Measurements from ENCODE around the gene SEMA7A. TPM values are rescaled to one million over a fixed set of nuclear protein-coding genes. Genes with fewer than 3 reads are reported as not detected.

The SEMA7A gene
- total and polyA plus RNA-seq, 2 experiments from 2014 or later, result 2.4 to 9.5 TPM

DNA sequence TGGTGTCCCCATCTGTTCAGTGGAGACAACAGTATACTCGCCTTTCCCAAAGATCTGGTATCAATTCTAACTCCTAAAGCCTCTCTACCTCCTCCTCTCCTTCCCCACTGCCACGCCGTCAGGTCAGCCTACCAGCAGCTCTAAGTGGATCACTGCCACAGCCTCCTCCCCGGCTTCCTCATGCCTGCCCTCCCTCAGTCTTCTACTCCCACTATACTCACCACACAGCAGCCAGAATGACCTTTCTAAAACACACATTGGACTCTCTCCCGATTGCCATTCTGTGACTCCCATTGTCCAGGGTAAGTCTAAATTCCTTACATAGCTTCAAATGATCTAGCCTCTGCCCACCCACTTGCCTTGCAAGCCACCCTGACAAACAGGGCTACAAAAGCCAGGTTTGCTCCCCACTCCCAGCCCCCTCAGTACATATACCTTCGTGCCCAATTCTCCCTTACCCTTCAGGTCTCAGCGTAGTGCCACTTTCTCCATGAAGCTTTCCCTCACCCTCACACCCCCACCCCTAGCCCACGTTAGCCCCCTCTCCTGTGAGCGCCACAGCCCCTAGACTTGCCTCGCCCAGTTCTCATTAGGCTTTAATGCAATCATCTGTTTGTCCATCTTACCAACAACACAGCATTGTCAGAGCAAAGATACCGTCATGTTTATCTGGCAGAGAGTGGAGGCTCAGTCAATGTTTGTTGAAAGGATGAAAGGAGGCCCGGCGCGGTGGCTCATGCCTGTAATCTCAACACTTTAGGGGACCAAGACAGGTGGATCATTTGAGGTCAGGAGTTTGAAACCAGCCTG is 9.5 kb upstream of the SEMA7A start:
- peaks cover 23% of the 10 kb centered on the region for H3K4me1 ChIP-seq (ENCODE audit: insufficient read depth)
- H3K9me2 ChIP-seq (replicated peaks; ENCODE audit: insufficient read depth), result no peaks in the 10 kb centered on the region
- H3K27ac ChIP-seq, result peak overlapping the region; percentile 55
- no peak overlapping the region for H2AFZ ChIP-seq
- no peak for DNase-seq (ENCODE audit: low spot score)
- no peaks in the 10 kb centered on the region for H4K20me1 ChIP-seq (ENCODE audit: insufficient read depth, poor library complexity, severe bottlenecking)
- no peak overlapping the region for H3K4me3 ChIP-seq
- H3K36me3 ChIP-seq (replicated peaks; ENCODE audit: insufficient read depth, low read depth), result no peaks in the 10 kb centered on the region
- TF ChIP-seq EZH2 (IDR thresholded peaks at IDR 0.05; ENCODE audit: borderline replicate concordance) (no peak), EZH2phosphoT487 (IDR thresholded peaks at IDR 0.05; ENCODE audit: low read depth, severe bottlenecking, unreplicated experiment) (no peak)
- TF ChIP-seq, protein P1, sequence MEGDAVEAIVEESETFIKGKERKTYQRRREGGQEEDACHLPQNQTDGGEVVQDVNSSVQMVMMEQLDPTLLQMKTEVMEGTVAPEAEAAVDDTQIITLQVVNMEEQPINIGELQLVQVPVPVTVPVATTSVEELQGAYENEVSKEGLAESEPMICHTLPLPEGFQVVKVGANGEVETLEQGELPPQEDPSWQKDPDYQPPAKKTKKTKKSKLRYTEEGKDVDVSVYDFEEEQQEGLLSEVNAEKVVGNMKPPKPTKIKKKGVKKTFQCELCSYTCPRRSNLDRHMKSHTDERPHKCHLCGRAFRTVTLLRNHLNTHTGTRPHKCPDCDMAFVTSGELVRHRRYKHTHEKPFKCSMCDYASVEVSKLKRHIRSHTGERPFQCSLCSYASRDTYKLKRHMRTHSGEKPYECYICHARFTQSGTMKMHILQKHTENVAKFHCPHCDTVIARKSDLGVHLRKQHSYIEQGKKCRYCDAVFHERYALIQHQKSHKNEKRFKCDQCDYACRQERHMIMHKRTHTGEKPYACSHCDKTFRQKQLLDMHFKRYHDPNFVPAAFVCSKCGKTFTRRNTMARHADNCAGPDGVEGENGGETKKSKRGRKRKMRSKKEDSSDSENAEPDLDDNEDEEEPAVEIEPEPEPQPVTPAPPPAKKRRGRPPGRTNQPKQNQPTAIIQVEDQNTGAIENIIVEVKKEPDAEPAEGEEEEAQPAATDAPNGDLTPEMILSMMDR (IDR thresholded peaks at IDR 0.05; ENCODE audit: poor library complexity), result no peak
- H3K79me2 ChIP-seq, result no peaks in the 10 kb centered on the region
- H3K4me2 ChIP-seq, result no peak overlapping the region
- no peaks in the 10 kb centered on the region for H3K27me3 ChIP-seq
- H3K9me3 ChIP-seq (ENCODE audit: low read depth), result no peaks in the 10 kb centered on the region
- 57% methylated on average over 14 of the region's 14 CpGs for WGBS (ENCODE audit: low lambda C conversion rate, missing lambda C conversion rate)

DNA sequence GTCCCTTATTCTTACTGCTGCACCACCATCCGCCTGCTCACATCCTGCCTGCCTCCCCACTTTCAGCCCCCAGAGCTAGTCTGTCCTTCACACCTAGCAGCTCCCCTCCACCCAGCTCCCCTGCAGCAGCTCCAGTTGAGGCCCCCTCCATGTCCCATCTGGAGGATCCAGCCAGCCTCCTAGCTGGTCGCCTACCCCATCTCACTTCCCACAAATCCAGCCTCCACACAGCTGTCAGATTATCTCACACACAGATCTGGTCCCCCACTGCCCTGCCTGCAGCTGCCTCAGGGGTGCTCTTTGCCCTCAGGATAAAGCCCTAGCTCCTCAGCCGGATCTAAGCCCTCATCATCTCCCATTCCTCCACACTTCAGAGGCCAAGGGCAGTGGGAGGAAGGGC is 8.8 kb upstream of the SEMA7A start:
- 61% methylated on average over 3 of the region's 3 CpGs for WGBS (ENCODE audit: low lambda C conversion rate, missing lambda C conversion rate)
- H3K9me2 ChIP-seq (replicated peaks; ENCODE audit: insufficient read depth), result no peaks in the 10 kb centered on the region
- DNase-seq (ENCODE audit: low spot score), result no peak
- H3K9me3 ChIP-seq (ENCODE audit: low read depth), result no peaks in the 10 kb centered on the region
- peak overlapping the region; percentile 55 for H3K27ac ChIP-seq
- H3K27me3 ChIP-seq, result no peaks in the 10 kb centered on the region
- H4K20me1 ChIP-seq (ENCODE audit: insufficient read depth, poor library complexity, severe bottlenecking), result no peaks in the 10 kb centered on the region
- TF ChIP-seq EZH2 (IDR thresholded peaks at IDR 0.05; ENCODE audit: borderline replicate concordance), result no peak
- TF ChIP-seq, protein P1 (IDR thresholded peaks at IDR 0.05; ENCODE audit: poor library complexity), result no peak
- no peak for TF ChIP-seq EZH2phosphoT487 (IDR thresholded peaks at IDR 0.05; ENCODE audit: low read depth, severe bottlenecking, unreplicated experiment)
- no peak overlapping the region for H3K4me3 ChIP-seq
- H3K36me3 ChIP-seq (replicated peaks; ENCODE audit: insufficient read depth, low read depth), result no peaks in the 10 kb centered on the region
- no peak overlapping the region for H3K4me2 ChIP-seq
- H2AFZ ChIP-seq, result no peak overlapping the region
- H3K79me2 ChIP-seq, result no peaks in the 10 kb centered on the region
- H3K4me1 ChIP-seq (ENCODE audit: insufficient read depth), result peaks cover 23% of the 10 kb centered on the region

DNA sequence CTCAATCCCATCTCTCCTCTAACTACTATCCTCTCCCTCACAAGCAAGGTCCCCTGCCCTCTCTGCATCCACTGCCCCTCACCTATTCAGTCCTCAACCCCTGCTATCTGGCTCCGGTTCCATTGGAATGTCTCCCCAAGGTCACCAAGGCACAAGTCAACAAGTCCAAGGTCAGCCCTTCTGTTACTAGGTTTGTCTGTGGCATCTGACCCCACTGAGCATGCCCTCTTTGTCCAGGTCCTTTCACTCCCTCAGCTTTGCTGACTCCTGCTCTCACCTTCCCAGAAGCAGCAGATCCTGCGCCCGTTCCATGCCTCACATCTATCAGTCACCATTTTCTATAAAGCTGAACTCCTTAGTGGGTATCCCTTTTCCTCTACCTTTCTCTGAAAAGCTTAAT is 8.3 kb upstream of the SEMA7A start:
- peaks cover 23% of the 10 kb centered on the region for H3K4me1 ChIP-seq (ENCODE audit: insufficient read depth)

More for the DNA sequence above, 8.3 kb upstream of the SEMA7A start:
- Histone ChIP-seq H4K20me1 (ENCODE audit: insufficient read depth, poor library complexity, severe bottlenecking) (no peaks in the 10 kb centered on the region), H3K9me3 (ENCODE audit: low read depth) (no peaks in the 10 kb centered on the region), H3K79me2 (no peaks in the 10 kb centered on the region), H2AFZ (no peak overlapping the region), H3K36me3 (replicated peaks; ENCODE audit: insufficient read depth, low read depth) (no peaks in the 10 kb centered on the region), H3K27ac (no peak overlapping the region), H3K27me3 (no peaks in the 10 kb centered on the region), H3K9me2 (replicated peaks; ENCODE audit: insufficient read depth) (no peaks in the 10 kb centered on the region), H3K4me2 (no peak overlapping the region), H3K4me3 (no peak overlapping the region)
- no peak for TF ChIP-seq EZH2phosphoT487 (IDR thresholded peaks at IDR 0.05; ENCODE audit: low read depth, severe bottlenecking, unreplicated experiment)
- no peak for TF ChIP-seq EZH2 (IDR thresholded peaks at IDR 0.05; ENCODE audit: borderline replicate concordance)
- TF ChIP-seq, protein P1 (IDR thresholded peaks at IDR 0.05; ENCODE audit: poor library complexity), result no peak
- 82% methylated on average over 3 of the region's 3 CpGs for WGBS (ENCODE audit: low lambda C conversion rate, missing lambda C conversion rate)
- DNase-seq (ENCODE audit: low spot score), result no peak

Measured in hepatocyte (in vitro differentiated cells).